Measurements from ENCODE around the gene IRF4. TPM values are rescaled to one million over a fixed set of nuclear protein-coding genes. Genes with fewer than 3 reads are reported as not detected.

Gene IRF4
- total RNA-seq, 1 experiment from 2014 or later = 0.72 TPM

DNA sequence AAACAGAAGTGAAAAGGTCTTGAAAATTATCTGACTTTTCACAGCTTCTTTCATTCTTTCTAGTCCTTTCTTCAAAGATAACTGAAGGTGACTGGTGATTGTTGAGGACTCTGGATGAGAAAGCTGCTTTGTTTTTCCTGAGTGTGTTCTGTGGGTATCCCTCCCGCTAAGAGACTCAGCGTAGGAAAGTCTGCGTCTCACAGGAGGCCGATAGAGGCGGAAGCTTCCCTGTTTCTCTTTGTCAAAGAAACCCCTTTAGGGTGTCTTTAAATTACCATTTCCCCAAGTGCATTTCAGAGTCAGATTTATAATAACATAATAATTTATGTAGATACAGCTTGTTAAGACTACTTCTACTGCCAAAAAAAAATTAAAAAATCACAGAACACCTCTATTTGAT is 31.2 kb upstream of the IRF4 start:
- no peak for DNase-seq (ENCODE audit: low read depth, low spot score)
- no peaks in the 10 kb centered on the region for H3K27me3 ChIP-seq (ENCODE audit: control insufficient read depth, insufficient read depth, low read length)
- no peak for ATAC-seq
- H3K36me3 ChIP-seq (ENCODE audit: control insufficient read depth, insufficient read depth, low read length) = no peaks in the 10 kb centered on the region
- no peak overlapping the region for H3K27ac ChIP-seq (ENCODE audit: low read length)
- TF ChIP-seq POLR2AphosphoS5 (IDR thresholded peaks at IDR 0.05; ENCODE audit: low read depth, low read length) = no peak
- ChIA-PET POLR2A (interaction anchor here (0.6 kb wide), 1 partner anchor 43 kb away, joined by 3 read pairs; no protein-coding TSS in a partner anchor), CTCF (no interaction called here)
- intact Hi-C loops (cut with micrococcal nuclease; ENCODE audit: unreplicated experiment) = no loop called here
- peaks cover 5% of the 10 kb centered on the region for H3K9me3 ChIP-seq (ENCODE audit: control insufficient read depth, insufficient read depth, low read depth, low read length)
- BruUV-seq (replicated peaks) = no TSS peak
- in situ Hi-C loops (cut with HindIII; ENCODE audit: low pct_unique_long_range_greater_than_20kb, low sequenced_read_pairs) = no loop called here
- H3K4me3 ChIP-seq (ENCODE audit: low read depth in 2 of 2, low read length in 2 of 2) = no peak overlapping the region
- H3K4me1 ChIP-seq (ENCODE audit: control insufficient read depth, insufficient read depth, low read length) = no peaks in the 10 kb centered on the region

DNA sequence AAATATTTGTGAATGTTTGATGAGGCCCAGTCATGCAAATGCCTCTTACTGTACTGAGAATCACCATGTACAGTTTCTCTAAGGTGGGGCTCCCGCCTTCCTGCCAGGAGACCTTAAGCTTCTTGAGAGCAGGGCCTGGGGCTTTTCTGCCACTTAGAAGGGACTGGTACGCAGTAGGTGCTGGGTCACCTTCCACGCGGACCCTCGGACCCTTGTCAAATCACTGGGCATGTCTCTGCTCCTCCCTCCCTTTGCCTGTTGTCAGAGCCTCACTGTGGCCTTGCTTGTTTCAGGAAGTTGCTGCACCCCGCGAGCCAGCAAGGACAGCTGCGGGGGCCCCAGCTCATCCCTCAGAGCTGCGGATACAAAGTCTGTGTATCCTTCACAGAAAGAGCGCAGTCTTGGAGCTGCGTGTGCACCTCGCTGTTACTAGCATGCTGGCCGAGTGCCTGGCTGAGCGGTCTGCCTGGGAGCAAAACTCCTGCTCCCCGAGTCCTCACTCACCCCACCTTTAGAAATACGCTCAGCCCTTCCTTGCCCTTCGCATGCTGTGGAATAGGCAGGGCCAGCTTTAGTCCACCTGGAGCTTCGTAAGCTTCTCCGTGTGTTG is 30.7 kb upstream of the IRF4 start:
- no TSS peak for BruUV-seq (replicated peaks)
- Histone ChIP-seq H3K36me3 (ENCODE audit: control insufficient read depth, insufficient read depth, low read length) (no peaks in the 10 kb centered on the region), H3K9me3 (ENCODE audit: control insufficient read depth, insufficient read depth, low read depth, low read length) (peaks cover 5% of the 10 kb centered on the region), H3K4me1 (ENCODE audit: control insufficient read depth, insufficient read depth, low read length) (no peaks in the 10 kb centered on the region), H3K27ac (ENCODE audit: low read length) (no peak overlapping the region), H3K27me3 (ENCODE audit: control insufficient read depth, insufficient read depth, low read length) (peaks cover 2% of the 10 kb centered on the region; the same call in 1 of the 2 replicates), H3K4me3 (ENCODE audit: low read depth in 2 of 2, low read length in 2 of 2) (no peak overlapping the region)
- DNase-seq (ENCODE audit: low read depth, low spot score) (no peak), ATAC-seq (no peak)
- TF ChIP-seq CTCF (IDR thresholded peaks at IDR 0.05) (no peak), SIN3A (IDR thresholded peaks at IDR 0.05; ENCODE audit: borderline replicate concordance, insufficient read depth, low read depth, low read length) (no peak), TCF7L2 (IDR thresholded peaks at IDR 0.05; ENCODE audit: low read depth, low read length) (no peak), POLR2AphosphoS5 (IDR thresholded peaks at IDR 0.05; ENCODE audit: low read depth, low read length) (no peak)
- TF ChIP-seq, protein P1, sequence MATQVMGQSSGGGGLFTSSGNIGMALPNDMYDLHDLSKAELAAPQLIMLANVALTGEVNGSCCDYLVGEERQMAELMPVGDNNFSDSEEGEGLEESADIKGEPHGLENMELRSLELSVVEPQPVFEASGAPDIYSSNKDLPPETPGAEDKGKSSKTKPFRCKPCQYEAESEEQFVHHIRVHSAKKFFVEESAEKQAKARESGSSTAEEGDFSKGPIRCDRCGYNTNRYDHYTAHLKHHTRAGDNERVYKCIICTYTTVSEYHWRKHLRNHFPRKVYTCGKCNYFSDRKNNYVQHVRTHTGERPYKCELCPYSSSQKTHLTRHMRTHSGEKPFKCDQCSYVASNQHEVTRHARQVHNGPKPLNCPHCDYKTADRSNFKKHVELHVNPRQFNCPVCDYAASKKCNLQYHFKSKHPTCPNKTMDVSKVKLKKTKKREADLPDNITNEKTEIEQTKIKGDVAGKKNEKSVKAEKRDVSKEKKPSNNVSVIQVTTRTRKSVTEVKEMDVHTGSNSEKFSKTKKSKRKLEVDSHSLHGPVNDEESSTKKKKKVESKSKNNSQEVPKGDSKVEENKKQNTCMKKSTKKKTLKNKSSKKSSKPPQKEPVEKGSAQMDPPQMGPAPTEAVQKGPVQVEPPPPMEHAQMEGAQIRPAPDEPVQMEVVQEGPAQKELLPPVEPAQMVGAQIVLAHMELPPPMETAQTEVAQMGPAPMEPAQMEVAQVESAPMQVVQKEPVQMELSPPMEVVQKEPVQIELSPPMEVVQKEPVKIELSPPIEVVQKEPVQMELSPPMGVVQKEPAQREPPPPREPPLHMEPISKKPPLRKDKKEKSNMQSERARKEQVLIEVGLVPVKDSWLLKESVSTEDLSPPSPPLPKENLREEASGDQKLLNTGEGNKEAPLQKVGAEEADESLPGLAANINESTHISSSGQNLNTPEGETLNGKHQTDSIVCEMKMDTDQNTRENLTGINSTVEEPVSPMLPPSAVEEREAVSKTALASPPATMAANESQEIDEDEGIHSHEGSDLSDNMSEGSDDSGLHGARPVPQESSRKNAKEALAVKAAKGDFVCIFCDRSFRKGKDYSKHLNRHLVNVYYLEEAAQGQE (IDR thresholded peaks at IDR 0.05; ENCODE audit: insufficient read depth in 1 of 2, low read depth in 2 of 2, low read length in 1 of 2) = no peak
- CTCF ChIA-PET = no interaction called here
- in situ Hi-C loops (cut with HindIII; ENCODE audit: low pct_unique_long_range_greater_than_20kb, low sequenced_read_pairs) (no loop called here), intact Hi-C loops (cut with micrococcal nuclease; ENCODE audit: unreplicated experiment) (no loop called here)
- POLR2A ChIA-PET = no interaction called here

- ATAC-seq = no peak
- TF ChIP-seq TCF7L2 (IDR thresholded peaks at IDR 0.05; ENCODE audit: low read depth, low read length) (no peak), CTCF (IDR thresholded peaks at IDR 0.05) (no peak), SIN3A (IDR thresholded peaks at IDR 0.05; ENCODE audit: borderline replicate concordance, insufficient read depth, low read depth, low read length) (no peak), POLR2AphosphoS5 (IDR thresholded peaks at IDR 0.05; ENCODE audit: low read depth, low read length) (no peak)
- TF ChIP-seq, protein P1 (IDR thresholded peaks at IDR 0.05; ENCODE audit: insufficient read depth in 1 of 2, low read depth in 2 of 2, low read length in 1 of 2) = no peak
- in situ Hi-C loops (cut with HindIII; ENCODE audit: low pct_unique_long_range_greater_than_20kb, low sequenced_read_pairs) (no loop called here), intact Hi-C loops (cut with micrococcal nuclease; ENCODE audit: unreplicated experiment) (no loop called here)
- ChIA-PET CTCF (no interaction called here), POLR2A (no interaction called here)
- H3K9me3 ChIP-seq (ENCODE audit: control insufficient read depth, insufficient read depth, low read depth, low read length) = peaks cover 5% of the 10 kb centered on the region
- no peaks in the 10 kb centered on the region for H3K36me3 ChIP-seq (ENCODE audit: control insufficient read depth, insufficient read depth, low read length)
- no peaks in the 10 kb centered on the region for H3K4me1 ChIP-seq (ENCODE audit: control insufficient read depth, insufficient read depth, low read length)
- H3K4me3 ChIP-seq (ENCODE audit: low read depth in 2 of 2, low read length in 2 of 2) = no peak overlapping the region
- DNase-seq (ENCODE audit: low read depth, low spot score) = no peak
- no peak overlapping the region for H3K27ac ChIP-seq (ENCODE audit: low read length)
- peaks cover 9% of the 10 kb centered on the region; the same call in 1 of the 2 replicates for H3K27me3 ChIP-seq (ENCODE audit: control insufficient read depth, insufficient read depth, low read length)
- BruUV-seq (replicated peaks) = no TSS peak
These were observed 30.0 kb upstream of the IRF4 start for GRCh38 chr6:361411-362132.

Measured in Panc1 (cell line).